HG03432 (cell line): ENCODE measurements around the gene PDE1C.
"Not testable (repeated sequence)": the region's sequence is repeated elsewhere in the genome, so short reads cannot be mapped to it uniquely, and the experiment has no call there.

Experiments
- ATAC-seq: cut with Tn5 transposase; IDR thresholded peaks from one replicate; pipeline ENCODE4 v1.9.1; 2021; ENCODE audit warnings: mild to moderate bottlenecking, moderate library complexity; ENCODE audit not compliant: unreplicated experiment

Gene PDE1C

DNA sequence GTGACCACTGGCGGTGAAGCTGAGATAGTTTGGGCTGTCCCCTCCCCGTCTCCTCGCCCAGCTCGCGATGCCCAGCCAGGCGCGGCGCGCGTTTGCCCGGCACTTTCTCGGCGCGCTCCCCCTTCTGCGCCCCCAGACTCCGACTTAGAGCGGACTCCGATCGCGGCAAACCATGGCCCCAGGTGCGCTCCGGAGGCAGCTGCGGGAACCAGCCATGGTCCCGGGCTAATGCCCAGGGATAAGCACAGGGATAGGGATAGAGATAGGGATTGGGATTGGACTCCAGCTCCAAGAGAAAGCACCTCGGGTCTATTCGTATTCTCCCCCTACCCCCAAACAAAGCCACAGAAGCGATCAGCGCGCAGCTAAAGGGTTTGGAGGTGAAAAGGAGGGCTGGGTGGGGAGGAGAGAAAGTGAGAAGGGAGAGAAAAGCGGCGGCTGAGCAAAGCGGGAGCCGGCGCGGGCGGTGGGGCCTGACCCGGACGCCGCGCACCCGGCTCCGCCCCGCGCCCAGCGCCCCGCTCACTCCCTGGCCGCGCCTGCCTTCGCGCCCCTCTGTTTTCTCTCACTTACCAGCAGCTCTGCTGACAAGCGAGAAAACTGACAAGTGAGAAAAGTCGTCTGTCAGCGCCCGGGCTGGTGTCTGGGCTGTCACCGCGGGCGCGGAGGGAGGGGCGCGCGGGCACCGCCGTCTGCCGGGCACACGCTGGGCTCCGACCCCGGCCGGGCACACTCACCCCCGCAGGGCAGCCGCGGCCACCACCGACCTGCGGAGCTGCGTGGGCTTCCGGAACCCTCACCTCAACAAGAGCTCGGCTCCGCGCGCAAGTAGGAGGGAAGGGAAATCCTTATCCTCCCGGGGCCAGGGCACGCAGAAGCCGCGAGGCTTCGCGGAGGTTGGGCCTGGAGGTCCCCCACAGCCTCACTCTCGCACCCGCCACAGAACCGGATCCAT lies at the start of gene PDE1C:
TSS of gene PDE1C (minus strand) at position 2 of the 955 bp plus-strand sequence.
- no peak for ATAC-seq

DNA sequence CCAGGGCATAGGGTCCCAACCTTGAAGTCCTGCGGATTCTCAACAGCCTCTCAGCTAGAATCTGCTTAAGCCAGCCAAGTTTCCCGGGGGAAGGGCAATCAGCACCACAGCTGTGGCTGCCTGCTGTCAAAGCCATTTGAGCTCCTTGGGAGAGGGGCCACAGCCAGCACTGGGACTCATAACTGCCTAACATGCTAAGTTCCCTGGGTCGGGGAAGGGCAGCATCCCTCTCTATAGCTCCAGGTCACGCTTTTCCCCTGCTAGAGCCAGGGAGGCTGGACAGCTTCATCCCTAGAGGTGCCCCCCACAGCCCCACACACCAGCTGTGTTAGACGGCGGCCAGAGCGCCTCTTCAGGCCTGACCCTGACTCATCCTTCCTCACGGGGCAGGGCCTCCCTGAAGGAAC lies 49.6 kb upstream of the PDE1C start:
- no peak for ATAC-seq

- ATAC-seq = no peak
Measured at GRCh38 chr7:32117837-32118236, 47.6 kb upstream of the PDE1C start.

- ATAC-seq = no peak
Measured at GRCh38 chr7:32116436-32116835, 46.2 kb upstream of the PDE1C start.

GRCh38 chr7:32115831-32116230 lies 45.6 kb upstream of the PDE1C start:
- no peak for ATAC-seq

DNA sequence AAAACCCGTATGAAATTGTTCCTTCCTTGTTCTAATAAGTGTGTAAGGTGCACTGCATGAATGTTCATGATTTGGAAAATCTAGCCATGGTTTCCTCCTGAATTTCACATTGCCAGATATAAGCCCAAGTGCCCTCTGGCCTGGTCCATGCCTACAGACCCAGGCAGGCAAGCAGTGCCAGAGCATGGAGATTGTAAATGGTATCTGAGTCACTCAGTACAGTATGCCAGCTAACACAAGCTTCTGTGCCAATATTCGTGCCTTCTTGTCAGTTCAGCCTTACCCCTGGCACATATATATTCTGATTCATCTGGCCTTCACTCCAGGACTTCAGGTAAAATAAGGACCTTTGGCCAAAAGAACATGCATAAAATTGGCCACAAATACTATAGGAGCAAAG lies 38.4 kb upstream of the PDE1C start:
- ATAC-seq = no peak

- no peak for ATAC-seq
Measured at GRCh38 chr7:32104766-32105165, 34.6 kb upstream of the PDE1C start.

DNA sequence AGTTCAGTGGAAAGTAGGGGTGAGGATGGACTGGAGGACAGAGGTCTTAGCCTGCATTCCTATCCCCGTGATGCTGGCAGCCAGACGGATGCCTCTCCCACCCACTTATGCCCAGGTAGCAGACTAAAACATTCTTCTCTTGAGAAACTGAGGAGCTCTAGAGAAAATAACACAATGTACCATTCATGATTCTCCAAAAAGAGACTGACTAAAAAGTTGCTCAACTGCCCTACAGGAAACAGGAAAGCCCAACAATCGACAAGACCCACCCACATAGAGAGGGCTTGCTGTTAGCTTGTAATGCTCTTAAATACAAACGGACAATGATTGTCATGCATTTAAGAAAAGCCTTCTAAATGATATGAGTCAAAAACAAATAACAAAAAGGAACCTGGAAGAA lies 33.2 kb upstream of the PDE1C start:
- ATAC-seq = no peak

- ATAC-seq = no peak
Measured at GRCh38 chr7:32102432-32102873, 32.2 kb upstream of the PDE1C start.

DNA sequence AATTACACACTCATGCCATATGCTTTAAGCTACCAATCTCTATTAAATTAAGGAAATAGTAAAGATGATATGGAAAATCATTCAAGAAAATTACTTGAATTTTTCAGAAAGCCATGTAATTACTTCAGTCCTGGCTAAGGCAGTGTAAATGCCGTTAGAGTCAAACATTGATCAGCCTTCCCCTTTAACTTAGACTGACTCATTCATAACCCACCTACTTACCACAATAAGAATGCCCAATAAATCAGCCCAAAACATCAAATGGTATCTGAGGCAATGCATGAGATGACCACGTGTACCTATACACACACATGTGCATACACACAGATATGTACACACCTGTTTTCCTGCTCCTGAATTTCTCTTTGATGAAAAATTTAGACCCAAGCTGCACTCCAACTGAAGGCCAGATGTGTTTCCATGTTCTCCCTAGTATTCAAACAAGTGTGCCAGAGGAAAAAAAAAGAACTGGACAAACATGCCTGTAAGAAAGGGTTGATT lies 30.2 kb upstream of the PDE1C start:
- ATAC-seq = no peak

- no peak for ATAC-seq
Measured at GRCh38 chr7:32094516-32094915, 24.3 kb upstream of the PDE1C start.

GRCh38 chr7:32093415-32094408 lies 23.5 kb upstream of the PDE1C start:
- ATAC-seq = no peak

DNA sequence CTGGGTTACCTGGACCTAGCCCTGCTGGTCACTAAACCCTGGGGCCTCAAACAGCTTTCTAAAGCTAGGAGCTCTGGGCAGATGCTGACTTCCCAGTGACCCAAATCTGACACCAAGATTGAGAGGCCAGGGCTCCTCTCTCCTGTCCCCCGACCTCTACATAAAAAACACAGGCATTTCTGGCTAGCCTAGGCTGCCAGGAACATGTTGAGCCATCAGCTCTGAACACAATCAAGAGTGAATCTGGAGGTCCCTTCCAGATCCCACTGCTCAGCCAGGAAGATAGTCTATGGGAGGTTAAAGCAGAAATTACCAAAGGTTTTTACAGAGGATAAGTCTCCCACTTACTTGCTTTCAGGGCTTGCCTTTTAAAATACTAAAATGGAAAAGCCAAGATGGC lies 22.1 kb upstream of the PDE1C start:
- no peak for ATAC-seq

DNA sequence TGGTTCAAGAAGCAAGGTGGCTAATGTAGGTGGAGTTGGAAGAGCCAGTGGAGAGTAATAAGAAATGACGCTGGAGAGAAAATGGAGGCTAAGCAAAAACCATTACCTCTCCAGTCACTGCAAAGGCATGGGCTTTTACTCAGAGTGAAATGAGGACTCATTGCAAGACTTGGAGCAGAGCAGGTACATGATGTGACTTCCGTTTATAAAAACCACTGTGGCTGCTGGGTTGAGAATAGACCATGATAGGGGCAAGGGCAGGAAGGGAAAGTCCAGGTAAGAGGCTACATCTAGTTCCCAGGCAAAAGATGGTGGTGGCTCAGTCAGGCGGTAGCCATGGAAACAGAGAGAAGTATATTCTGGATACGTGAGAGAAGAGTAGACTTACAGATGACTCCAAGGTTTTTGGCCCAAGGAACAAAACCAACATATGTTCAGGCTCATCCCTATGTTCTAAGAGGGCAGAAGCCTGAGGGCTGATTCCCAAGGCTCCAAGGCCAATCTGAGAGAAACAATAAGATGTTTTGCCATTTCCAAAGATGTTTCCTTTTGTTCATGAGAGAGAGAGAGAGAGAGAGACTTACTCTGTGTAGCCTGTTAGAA lies 21.5 kb upstream of the PDE1C start:
- ATAC-seq = no peak

DNA sequence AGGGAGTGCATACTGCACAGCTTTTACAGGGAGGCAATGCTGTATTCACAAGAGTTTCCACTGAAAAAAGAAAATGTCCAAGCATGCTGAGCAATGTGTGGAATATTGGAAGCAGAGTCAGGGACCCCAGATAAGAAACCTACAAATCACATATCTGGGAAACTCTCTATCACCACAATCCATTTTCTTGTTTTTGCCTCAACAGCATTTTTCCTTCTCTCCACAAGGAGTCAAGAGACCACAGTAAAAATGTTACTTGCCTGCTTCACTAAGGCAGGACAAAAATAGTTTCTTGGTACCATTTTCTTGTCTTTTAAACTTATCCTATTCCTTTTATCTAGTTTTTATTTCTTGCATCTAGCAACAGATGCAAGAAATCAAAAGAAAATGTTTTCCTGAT lies 19.5 kb upstream of the PDE1C start:
- ATAC-seq = no peak

DNA sequence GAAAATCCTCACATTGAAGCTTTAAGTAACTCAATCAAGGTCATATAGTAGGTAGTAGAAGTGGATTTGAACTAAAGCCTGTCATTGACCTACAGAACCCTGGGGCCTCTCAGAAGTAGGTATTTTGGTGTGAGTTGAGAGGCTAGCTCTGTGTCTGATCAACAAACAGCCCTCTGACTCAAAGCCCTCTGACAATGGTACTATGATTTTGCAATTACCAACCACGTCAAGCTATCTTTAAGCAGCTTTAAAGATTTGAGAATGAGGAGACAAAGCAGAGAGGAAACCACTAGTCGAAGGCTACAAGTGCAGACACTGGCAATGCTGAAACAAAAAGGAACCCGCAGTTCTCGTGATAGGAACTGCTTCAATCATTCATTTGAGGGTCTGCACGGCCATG lies 19.0 kb upstream of the PDE1C start:
- no peak for ATAC-seq

GRCh38 chr7:32088451-32088881 lies 18.3 kb upstream of the PDE1C start:
- no peak for ATAC-seq

- no peak for ATAC-seq
Measured at GRCh38 chr7:32079510-32079909, 9.3 kb upstream of the PDE1C start.

DNA sequence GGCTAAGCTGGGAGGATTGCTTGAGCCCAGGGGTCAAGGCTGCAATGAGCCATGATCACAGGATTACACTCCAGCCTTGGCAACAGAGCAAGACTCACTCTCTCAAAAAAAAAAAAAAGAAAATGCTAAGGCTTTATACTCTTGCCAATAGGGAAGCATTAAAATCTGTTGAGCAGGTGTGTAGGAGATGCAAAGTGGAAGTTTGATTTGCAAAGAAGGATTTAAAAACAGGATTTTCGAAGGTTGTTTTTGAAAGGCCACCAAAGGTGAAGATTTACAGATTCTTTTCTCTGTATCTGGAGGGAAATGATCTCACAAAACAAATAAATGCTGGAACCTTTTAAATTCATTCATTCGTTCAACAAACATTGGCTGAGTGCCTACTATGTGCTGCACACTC lies 8.6 kb upstream of the PDE1C start:
- no peak for ATAC-seq

GRCh38 chr7:32077806-32078205 lies 7.6 kb upstream of the PDE1C start:
- no peak for ATAC-seq

- ATAC-seq = not testable (repeated sequence)
Measured at GRCh38 chr7:32076802-32077201, 6.6 kb upstream of the PDE1C start.
